Mesodermal cell (in vitro differentiated cells): Measurements from ENCODE around the gene XYLT2.
"Not testable (repeated sequence)": the region's sequence is repeated elsewhere in the genome, so short reads cannot be mapped to it uniquely, and the experiment has no call there.

ENCODE experiments used
- H3K27ac ChIP-seq: 2 replicates; pipeline ENCODE4 v1.7.0; 2013; ENCODE audit warnings: mild to moderate bottlenecking, low read depth, low read length, moderate library complexity; ENCODE audit not compliant: severe bottlenecking
- H3K36me3 ChIP-seq: 2 replicates; pipeline ENCODE4 v1.7.1; 2013; ENCODE audit warnings: mild to moderate bottlenecking, low read length, moderate library complexity; ENCODE audit not compliant: control insufficient read depth, insufficient read depth
- H3K4me1 ChIP-seq: one replicate; pipeline ENCODE4 v1.7.1; 2013; ENCODE audit warnings: mild to moderate bottlenecking, low read length; ENCODE audit not compliant: insufficient read depth, control insufficient read depth, poor library complexity, severe bottlenecking
- H3K4me3 ChIP-seq: 2 replicates; pipeline ENCODE4 v1.7.0; 2013; ENCODE audit warnings: low read length, control low read depth, mild to moderate bottlenecking; ENCODE audit not compliant: insufficient read depth, poor library complexity, severe bottlenecking; ENCODE audit errors: extremely low read depth
- H3K9me3 ChIP-seq: 2 replicates; pipeline ENCODE4 v1.7.1; 2013; ENCODE audit warnings: mild to moderate bottlenecking, low read length, moderate library complexity; ENCODE audit not compliant: control insufficient read depth
- WGBS, 2 experiments: methylation state at CpG; one replicate each; pipeline ENCODE4 v1.1.5; 2013; ENCODE audit warnings: missing lambda C conversion rate in 2 of 2; ENCODE audit not compliant: insufficient coverage in 2 of 2; 5-methylcytosine and 5-hydroxymethylcytosine counted together

Gene XYLT2

GRCh38 chr17:50396261-50397110, 50.6 kb downstream of the XYLT2 start:
- peaks cover 11% of the 10 kb centered on the region for H3K4me1 ChIP-seq
- peaks cover 40% of the 10 kb centered on the region for H3K36me3 ChIP-seq
- H3K9me3 ChIP-seq = no peaks in the 10 kb centered on the region
- H3K4me3 ChIP-seq = peak overlapping the region; percentile 86
- H3K27ac ChIP-seq = peak overlapping the region; percentile 71
- WGBS, 2 experiments = 8% methylated on average over 24 to 26 of the region's 30 CpGs

GRCh38 chr17:50397111-50397918, 51.4 kb downstream of the XYLT2 start, which contains the start of gene LRRC59:
Gene LRRC59 (minus strand): TSS chr17:50397523. CDS start chr17:50397317, 206 bp downstream.
- Histone ChIP-seq H3K27ac (peak within 1 kb of the TSS; percentile 71), H3K4me3 (peak within 1 kb of the TSS; percentile 86), H3K9me3 (no peaks in the 10 kb centered on the region), H3K4me1 (peaks cover 11% of the 10 kb centered on the region), H3K36me3 (peaks cover 32% of the 10 kb centered on the region)
- 2% methylated on average over 55 to 65 of the region's 70 CpGs for WGBS, 2 experiments

GRCh38 chr17:50397919-50398285, 52.0 kb downstream of the XYLT2 start:
- peak overlapping the region; percentile 86 for H3K4me3 ChIP-seq
- no peak overlapping the region for H3K27ac ChIP-seq
- H3K4me1 ChIP-seq = peaks cover 11% of the 10 kb centered on the region
- WGBS, 2 experiments = 71 to 75% methylated on average over 6 to 9 of the region's 9 CpGs
- H3K36me3 ChIP-seq = peaks cover 26% of the 10 kb centered on the region
- H3K9me3 ChIP-seq = no peaks in the 10 kb centered on the region

- 90 to 94% methylated on average over 2 to 3 of the region's 3 CpGs for WGBS, 2 experiments
- Histone ChIP-seq H3K4me1 (peaks cover 11% of the 10 kb centered on the region), H3K36me3 (peaks cover 18% of the 10 kb centered on the region)
- not testable (repeated sequence) for H3K27ac ChIP-seq, H3K4me3 ChIP-seq, H3K9me3 ChIP-seq
Measured at GRCh38 chr17:50398672-50399071, 52.7 kb downstream of the XYLT2 start.

- H3K36me3 ChIP-seq, H3K4me3 ChIP-seq, H3K27ac ChIP-seq, H3K9me3 ChIP-seq: not testable (repeated sequence)
- H3K4me1 ChIP-seq = peaks cover 11% of the 10 kb centered on the region
- 91 to 98% methylated on average over 6 of the region's 8 CpGs for WGBS, 2 experiments
Measured at GRCh38 chr17:50399591-50399990, 53.7 kb downstream of the XYLT2 start.

DNA sequence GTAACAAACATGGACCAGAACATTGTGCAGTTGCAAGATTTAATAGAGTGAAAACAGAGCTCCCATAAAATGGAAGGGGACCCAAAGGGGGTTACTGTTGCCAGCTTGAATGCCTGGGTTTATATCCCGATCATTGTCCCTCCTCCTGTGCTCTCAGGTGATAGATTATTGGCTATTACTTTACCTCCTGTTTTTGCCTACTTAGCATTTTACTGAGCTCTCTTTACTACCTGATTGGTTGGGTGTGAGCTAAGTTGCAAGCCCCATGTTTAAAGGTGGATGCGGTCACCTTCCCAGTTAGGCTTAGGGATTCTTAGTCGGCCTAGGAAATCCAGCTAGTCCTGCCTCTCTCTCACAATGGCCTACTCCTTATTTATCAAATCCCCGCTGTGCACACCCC, 59.4 kb downstream of the XYLT2 start:
- H3K36me3 ChIP-seq, H3K4me3 ChIP-seq, H3K9me3 ChIP-seq, H3K4me1 ChIP-seq, H3K27ac ChIP-seq: not testable (repeated sequence)
- WGBS, 2 experiments = 80 to 90% methylated on average over 1 to 2 of the region's 4 CpGs

DNA sequence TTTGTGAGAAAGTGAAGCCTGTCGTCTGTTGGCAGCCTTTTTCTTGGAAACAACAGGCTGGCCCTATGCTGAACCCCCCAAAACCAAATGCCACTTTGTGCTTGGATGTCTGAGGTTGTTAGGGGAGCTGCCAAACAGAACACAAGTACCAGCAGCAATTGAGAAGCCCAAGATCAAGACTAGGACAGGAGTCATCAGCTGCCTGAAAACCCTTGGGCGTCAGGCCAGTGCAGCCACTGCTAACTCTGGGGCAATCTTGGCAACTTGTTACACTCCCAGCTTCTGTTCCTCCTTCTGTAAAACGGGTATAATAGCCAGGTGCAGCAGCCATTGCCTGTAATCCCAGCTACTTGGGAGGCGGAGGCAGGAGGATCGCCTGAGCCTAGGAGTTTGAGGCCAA, 60.7 kb downstream of the XYLT2 start:
- Histone ChIP-seq H3K27ac (no peak overlapping the region), H3K4me1 (no peaks in the 10 kb centered on the region), H3K4me3 (no peak overlapping the region), H3K9me3 (peaks cover under 1% of the 10 kb centered on the region), H3K36me3 (no peaks in the 10 kb centered on the region)
- WGBS, 2 experiments = 56 to 78% methylated on average over 2 of the region's 5 CpGs

DNA sequence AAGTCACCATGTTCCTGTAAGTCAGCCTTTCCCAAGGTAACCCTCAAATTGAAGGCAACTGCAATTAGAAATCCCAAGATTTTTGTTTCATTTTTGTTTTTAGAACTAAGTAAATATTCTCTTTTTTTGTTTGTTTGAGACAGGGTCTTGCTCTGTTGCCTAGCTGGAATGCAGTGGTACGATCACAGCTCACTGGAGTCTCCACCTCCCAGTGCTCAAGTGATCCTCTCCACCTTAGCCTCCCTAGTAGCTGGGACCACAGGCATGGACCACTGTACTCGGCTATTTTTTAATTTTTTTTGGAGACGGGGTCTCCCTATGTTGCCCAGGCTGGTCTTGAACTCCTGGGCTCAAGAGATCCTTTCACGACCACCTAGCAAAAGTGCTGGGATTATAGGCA, 62.0 kb downstream of the XYLT2 start:
- no peaks in the 10 kb centered on the region for H3K4me1 ChIP-seq
- WGBS, 2 experiments = 76% methylated on average over 3 to 4 of the region's 4 CpGs

More for the DNA sequence above, 62.0 kb downstream of the XYLT2 start:
- H3K9me3 ChIP-seq = peaks cover 7% of the 10 kb centered on the region
- H3K27ac ChIP-seq = no peak overlapping the region
- no peaks in the 10 kb centered on the region for H3K36me3 ChIP-seq
- H3K4me3 ChIP-seq = no peak overlapping the region
